Mesothelial cell of epicardium (in vitro differentiated cells): ENCODE measurements around the gene ACSS2. TPM values are rescaled to one million over a fixed set of nuclear protein-coding genes. Genes with fewer than 3 reads are reported as not detected.
"Not testable (repeated sequence)": the region's sequence is repeated elsewhere in the genome, so short reads cannot be mapped to it uniquely, and the experiment has no call there.

Source experiments
- DNase-seq, 2 experiments: peaks; one replicate each; pipeline ENCODE4 v3.0.0; 2021; ENCODE audit warnings: low spot score in 2 of 2; ENCODE audit not compliant: unreplicated experiment in 2 of 2
- H3K27ac Mint-ChIP-seq: 2 replicates; pipeline ENCODE4 v1.8.0; 2021; ENCODE audit warnings: mixed read lengths
- H3K27me3 Mint-ChIP-seq: 2 replicates; pipeline ENCODE4 v1.8.0; 2021; ENCODE audit warnings: low read depth, mixed read lengths
- H3K36me3 Mint-ChIP-seq: 2 replicates; pipeline ENCODE4 v1.8.0; 2021; ENCODE audit warnings: mixed read lengths
- H3K4me1 Mint-ChIP-seq: 2 replicates; pipeline ENCODE4 v1.8.0; 2021; ENCODE audit warnings: mixed read lengths
- H3K4me3 Mint-ChIP-seq: 2 replicates; pipeline ENCODE4 v1.8.0; 2021; ENCODE audit warnings: mild to moderate bottlenecking, moderate library complexity, mixed read lengths
- H3K9me3 Mint-ChIP-seq: 2 replicates; pipeline ENCODE4 v1.8.0; 2021; ENCODE audit warnings: mixed read lengths
- CTCF ChIP-seq: fragments of 200-600 bp; sonication (generic); IDR thresholded peaks from one replicate; pipeline ENCODE4 v1.5.0; 2021; ENCODE audit warnings: antibody characterized with exemption; ENCODE audit not compliant: unreplicated experiment
- total RNA-seq: library from RNA; stranded (reverse); gene quantifications from 3 replicates; pipeline ENCODE4 v1.2.1, GENCODE V29; 2021

The ACSS2 gene
- total RNA-seq, 1 donor from 2014 or later: 32.2 TPM

- Mint-ChIP-seq H3K36me3 (peaks cover 9% of the 10 kb centered on the region), H3K9me3 (peaks cover 5% of the 10 kb centered on the region), H3K27me3 (no peaks in the 10 kb centered on the region), H3K4me1 (peaks cover 7% of the 10 kb centered on the region), H3K27ac (no peak overlapping the region), H3K4me3 (no peak overlapping the region)
- DNase-seq: no peak
- TF ChIP-seq CTCF: no peak
Measured at GRCh38 chr20:34892671-34893070, 16.3 kb downstream of the ACSS2 start.

- DNase-seq: no peak
- no peak for TF ChIP-seq CTCF
- H3K9me3 Mint-ChIP-seq: no peaks in the 10 kb centered on the region
- peaks cover 7% of the 10 kb centered on the region for H3K4me1 Mint-ChIP-seq
- no peak overlapping the region for H3K27ac Mint-ChIP-seq
- H3K27me3 Mint-ChIP-seq: no peaks in the 10 kb centered on the region
- H3K4me3 Mint-ChIP-seq: no peak overlapping the region
- peaks cover 8% of the 10 kb centered on the region for H3K36me3 Mint-ChIP-seq
Measured at GRCh38 chr20:34894723-34895122, 18.3 kb downstream of the ACSS2 start.

GRCh38 chr20:34895465-34895864 is 19.1 kb downstream of the ACSS2 start:
- Mint-ChIP-seq H3K4me3 (no peak overlapping the region), H3K9me3 (no peaks in the 10 kb centered on the region), H3K36me3 (peaks cover 11% of the 10 kb centered on the region), H3K4me1 (peaks cover 7% of the 10 kb centered on the region), H3K27me3 (no peaks in the 10 kb centered on the region), H3K27ac (peak overlapping the region; percentile 21)
- TF ChIP-seq CTCF: no peak
- DNase-seq: no peak

- Mint-ChIP-seq H3K9me3 (no peaks in the 10 kb centered on the region), H3K27ac (no peak overlapping the region), H3K4me1 (peaks cover 7% of the 10 kb centered on the region), H3K27me3 (no peaks in the 10 kb centered on the region), H3K4me3 (no peak overlapping the region), H3K36me3 (peaks cover 9% of the 10 kb centered on the region)
- TF ChIP-seq CTCF: no peak
- no peak for DNase-seq
Measured at GRCh38 chr20:34896086-34896621, 19.7 kb downstream of the ACSS2 start.

GRCh38 chr20:34898129-34898528 is 21.7 kb downstream of the ACSS2 start:
- H3K36me3 Mint-ChIP-seq, H3K27ac Mint-ChIP-seq, DNase-seq, H3K4me3 Mint-ChIP-seq, H3K9me3 Mint-ChIP-seq, H3K4me1 Mint-ChIP-seq, H3K27me3 Mint-ChIP-seq: not testable (repeated sequence)

GRCh38 chr20:34898731-34899130 is 22.3 kb downstream of the ACSS2 start:
- H3K4me1 Mint-ChIP-seq, H3K4me3 Mint-ChIP-seq, DNase-seq, H3K36me3 Mint-ChIP-seq, H3K27ac Mint-ChIP-seq, H3K27me3 Mint-ChIP-seq, H3K9me3 Mint-ChIP-seq: not testable (repeated sequence)

- no peak for DNase-seq
- H3K4me1 Mint-ChIP-seq: peaks cover 9% of the 10 kb centered on the region
- H3K27me3 Mint-ChIP-seq: no peaks in the 10 kb centered on the region
- H3K36me3 Mint-ChIP-seq: peaks cover 3% of the 10 kb centered on the region
- H3K9me3 Mint-ChIP-seq: no peaks in the 10 kb centered on the region
- H3K27ac Mint-ChIP-seq: no peak overlapping the region
- no peak for TF ChIP-seq CTCF
- H3K4me3 Mint-ChIP-seq: no peak overlapping the region
Measured at GRCh38 chr20:34904202-34904621, 27.8 kb downstream of the ACSS2 start.
